Keratinocyte (primary cell): ENCODE results near the gene MYLK4. TPM values are rescaled to one million over a fixed set of nuclear protein-coding genes. Genes with fewer than 3 reads are reported as not detected.

Experiments used
- DNase-seq: peaks from one replicate; pipeline ENCODE4 v3.0.0-alpha.2; 2011; ENCODE audit warnings: low read depth, missing footprints, low spot score
- FAIRE-seq: peaks from 2 replicates; lab custom pipeline; 2011; peaks lifted over from hg19 to GRCh38; lab: Jason Lieb, UNC
- H2AFZ ChIP-seq: 2 replicates; pipeline ENCODE4 v1.6.0; 2012; ENCODE audit warnings: low read length, control low read depth, inconsistent platforms; ENCODE audit not compliant: control insufficient read depth
- H3K27ac ChIP-seq: 2 replicates; pipeline ENCODE4 v1.5.1; 2011; ENCODE audit warnings: low read length; ENCODE audit not compliant: control insufficient read depth, insufficient read depth
- H3K27me3 ChIP-seq: 3 replicates; pipeline ENCODE4 v1.6.0; 2011; ENCODE audit warnings: low read length; ENCODE audit not compliant: control insufficient read depth, insufficient read depth; ENCODE audit errors: extremely low read depth
- H3K36me3 ChIP-seq, 2 experiments: 2 replicates in 1 of 2; 3 replicates in 1 of 2; pipeline ENCODE4 v1.5.1; 2011; ENCODE audit warnings: low read length in 2 of 2, mild to moderate bottlenecking in 1 of 2; ENCODE audit not compliant: control insufficient read depth in 2 of 2, insufficient read depth in 2 of 2; ENCODE audit errors: extremely low read depth in 1 of 2
- H3K4me1 ChIP-seq: 3 replicates; pipeline ENCODE4 v1.5.1; 2011; ENCODE audit warnings: low read length; ENCODE audit not compliant: control insufficient read depth, insufficient read depth; ENCODE audit errors: extremely low read depth
- H3K4me2 ChIP-seq: 3 replicates; pipeline ENCODE4 v1.6.0; 2011; ENCODE audit warnings: low read depth, low read length; ENCODE audit not compliant: control insufficient read depth, insufficient read depth; ENCODE audit errors: extremely low read depth
- H3K4me3 ChIP-seq, 3 experiments: fragments of 200-600 bp in 1 of 3; sonication (generic) in 1 of 3; 2 replicates in 2 of 3; 3 replicates in 1 of 3; pipeline ENCODE4 v1.5.1; 2011 to 2016; ENCODE audit warnings: low read length in 3 of 3, mild to moderate bottlenecking in 3 of 3, control low read depth in 2 of 3, inconsistent platforms in 1 of 3, low read depth in 1 of 3, mixed read lengths in 1 of 3, mixed run types in 1 of 3, moderate library complexity in 1 of 3; ENCODE audit not compliant: control insufficient read depth in 2 of 3, insufficient read depth in 2 of 3; ENCODE audit errors: extremely low read depth in 1 of 3
- H3K79me2 ChIP-seq: 2 replicates; pipeline ENCODE4 v1.6.0; 2012; ENCODE audit warnings: low read length; ENCODE audit not compliant: control insufficient read depth, insufficient read depth
- H3K9ac ChIP-seq: 3 replicates; pipeline ENCODE4 v1.6.0; 2011; ENCODE audit warnings: low read length; ENCODE audit not compliant: control insufficient read depth, insufficient read depth; ENCODE audit errors: extremely low read depth
- H3K9me1 ChIP-seq: 3 replicates; pipeline ENCODE4 v1.6.0; 2011; ENCODE audit warnings: low read length; ENCODE audit not compliant: control insufficient read depth, insufficient read depth; ENCODE audit errors: extremely low read depth
- H3K9me3 ChIP-seq: 2 replicates; pipeline ENCODE4 v1.5.1; 2012; ENCODE audit warnings: low read depth, low read length; ENCODE audit not compliant: control insufficient read depth
- H4K20me1 ChIP-seq: 3 replicates; pipeline ENCODE4 v1.6.0; 2011; ENCODE audit warnings: low read length; ENCODE audit not compliant: control insufficient read depth, insufficient read depth; ENCODE audit errors: extremely low read depth
- EZH2 ChIP-seq: IDR thresholded peaks from one replicate; pipeline ENCODE4 v1.6.1; 2012; ENCODE audit warnings: inconsistent platforms, mild to moderate bottlenecking, low read length, moderate library complexity
- dilution Hi-C: fragments of 300-500 bp; cut with MboI; formaldehyde crosslinking; loops from one replicate; pipeline ENCODE4 v1.7.0; 2020; ENCODE audit warnings: low sequenced_read_pairs; ENCODE audit not compliant: extremely low pct_ligation_motif_present
- polyA plus RNA-seq, 5 experiments: library from polyadenylated mRNA; depleted of rRNA in 3 of 5; stranded (reverse) in 3 of 5; stranded (forward) in 1 of 5; unstranded in 1 of 5; fragments of >200 nt; gene quantifications; 1 replicate in 1 of 5; 2 replicates in 3 of 5; 3 replicates in 1 of 5; pipeline versions ENCODE4 v1.2.1 to v1.2.3, GENCODE V29; 2011 to 2012; ENCODE audit warnings: missing spikeins in 2 of 5, low read depth in 1 of 5, low replicate concordance in 1 of 5
- TF ChIP-seq, protein P1 (sequence below), 3 experiments: IDR thresholded peaks in 1 of 3; conservative IDR thresholded peaks in 1 of 3; optimal IDR thresholded peaks in 1 of 3; 2 replicates in 2 of 3; 3 replicates in 1 of 3; pipeline versions ENCODE3 to v1.5.1; 2011; ENCODE audit warnings: low read length in 3 of 3, mild to moderate bottlenecking in 3 of 3, moderate library complexity in 2 of 3, control low read depth in 1 of 3, inconsistent platforms in 1 of 3; ENCODE audit not compliant: insufficient read depth in 2 of 3; ENCODE audit errors: extremely low read depth in 1 of 3

MYLK4 gene
- polyA plus RNA-seq, 1 donor (not counting 4 experiments of a cell fraction or from before 2014, with no cell fraction given): 0.31 TPM

DNA sequence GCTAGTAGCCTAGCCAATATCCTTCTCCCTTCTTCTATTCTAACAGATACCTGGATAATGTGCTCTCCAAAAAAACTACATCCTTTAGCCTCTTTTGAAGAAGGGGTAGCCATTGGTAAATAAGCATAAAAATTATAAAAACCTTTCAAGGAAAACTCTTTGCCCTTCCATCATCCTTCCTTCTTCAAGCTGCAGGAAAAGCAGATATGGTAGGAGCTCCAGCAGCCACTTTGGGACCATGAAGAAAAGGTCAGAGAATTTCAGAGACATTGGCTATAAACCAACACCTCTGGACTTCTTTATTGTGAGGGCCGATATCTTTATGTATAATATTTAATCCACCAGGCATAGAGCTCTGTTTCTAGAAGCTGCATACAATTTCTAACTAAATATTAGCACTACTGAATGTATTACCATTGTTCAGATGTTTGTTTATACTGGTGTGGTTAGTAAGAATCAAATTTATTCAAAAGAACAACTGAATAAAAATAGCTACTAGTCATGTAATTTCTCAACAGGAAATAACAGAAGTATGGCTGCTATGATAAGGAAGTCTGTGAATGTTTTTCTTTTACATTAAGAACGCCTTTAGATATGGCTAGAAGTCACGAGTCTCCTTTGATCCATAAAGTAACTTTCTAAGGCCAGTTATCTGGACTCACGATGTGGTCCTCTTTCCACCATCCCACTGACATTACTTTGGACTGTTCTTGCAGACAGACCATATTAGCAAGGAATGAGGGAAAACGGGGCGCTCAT lies 32.2 kb downstream of the MYLK4 start:
- FAIRE-seq (no peak), DNase-seq (no peak)
- dilution Hi-C loops: no loop called here
- H3K4me3 ChIP-seq: no peak overlapping the region
- peaks cover 7% of the 10 kb centered on the region for H3K4me1 ChIP-seq
- H3K9me3 ChIP-seq: no peaks in the 10 kb centered on the region
- no peak overlapping the region for H3K4me2 ChIP-seq
- no peaks in the 10 kb centered on the region for H3K9me1 ChIP-seq
- no peak overlapping the region for H2AFZ ChIP-seq
- H3K36me3 ChIP-seq: no peaks in the 10 kb centered on the region
- no peak overlapping the region for H3K27ac ChIP-seq
- H3K79me2 ChIP-seq: no peaks in the 10 kb centered on the region
- TF ChIP-seq EZH2: no peak
- TF ChIP-seq, protein P1, sequence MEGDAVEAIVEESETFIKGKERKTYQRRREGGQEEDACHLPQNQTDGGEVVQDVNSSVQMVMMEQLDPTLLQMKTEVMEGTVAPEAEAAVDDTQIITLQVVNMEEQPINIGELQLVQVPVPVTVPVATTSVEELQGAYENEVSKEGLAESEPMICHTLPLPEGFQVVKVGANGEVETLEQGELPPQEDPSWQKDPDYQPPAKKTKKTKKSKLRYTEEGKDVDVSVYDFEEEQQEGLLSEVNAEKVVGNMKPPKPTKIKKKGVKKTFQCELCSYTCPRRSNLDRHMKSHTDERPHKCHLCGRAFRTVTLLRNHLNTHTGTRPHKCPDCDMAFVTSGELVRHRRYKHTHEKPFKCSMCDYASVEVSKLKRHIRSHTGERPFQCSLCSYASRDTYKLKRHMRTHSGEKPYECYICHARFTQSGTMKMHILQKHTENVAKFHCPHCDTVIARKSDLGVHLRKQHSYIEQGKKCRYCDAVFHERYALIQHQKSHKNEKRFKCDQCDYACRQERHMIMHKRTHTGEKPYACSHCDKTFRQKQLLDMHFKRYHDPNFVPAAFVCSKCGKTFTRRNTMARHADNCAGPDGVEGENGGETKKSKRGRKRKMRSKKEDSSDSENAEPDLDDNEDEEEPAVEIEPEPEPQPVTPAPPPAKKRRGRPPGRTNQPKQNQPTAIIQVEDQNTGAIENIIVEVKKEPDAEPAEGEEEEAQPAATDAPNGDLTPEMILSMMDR (optimal IDR thresholded peaks at IDR 0.05 in 1 of 3, IDR thresholded peaks at IDR 0.05 in 1 of 3, conservative IDR thresholded peaks at IDR 0.05 in 1 of 3; ENCODE audit: extremely low read depth in 1 of 3, insufficient read depth in 2 of 3, low read length in 3 of 3): no peak
- no peaks in the 10 kb centered on the region for H4K20me1 ChIP-seq
- no peak overlapping the region for H3K9ac ChIP-seq
- no peaks in the 10 kb centered on the region for H3K27me3 ChIP-seq

DNA sequence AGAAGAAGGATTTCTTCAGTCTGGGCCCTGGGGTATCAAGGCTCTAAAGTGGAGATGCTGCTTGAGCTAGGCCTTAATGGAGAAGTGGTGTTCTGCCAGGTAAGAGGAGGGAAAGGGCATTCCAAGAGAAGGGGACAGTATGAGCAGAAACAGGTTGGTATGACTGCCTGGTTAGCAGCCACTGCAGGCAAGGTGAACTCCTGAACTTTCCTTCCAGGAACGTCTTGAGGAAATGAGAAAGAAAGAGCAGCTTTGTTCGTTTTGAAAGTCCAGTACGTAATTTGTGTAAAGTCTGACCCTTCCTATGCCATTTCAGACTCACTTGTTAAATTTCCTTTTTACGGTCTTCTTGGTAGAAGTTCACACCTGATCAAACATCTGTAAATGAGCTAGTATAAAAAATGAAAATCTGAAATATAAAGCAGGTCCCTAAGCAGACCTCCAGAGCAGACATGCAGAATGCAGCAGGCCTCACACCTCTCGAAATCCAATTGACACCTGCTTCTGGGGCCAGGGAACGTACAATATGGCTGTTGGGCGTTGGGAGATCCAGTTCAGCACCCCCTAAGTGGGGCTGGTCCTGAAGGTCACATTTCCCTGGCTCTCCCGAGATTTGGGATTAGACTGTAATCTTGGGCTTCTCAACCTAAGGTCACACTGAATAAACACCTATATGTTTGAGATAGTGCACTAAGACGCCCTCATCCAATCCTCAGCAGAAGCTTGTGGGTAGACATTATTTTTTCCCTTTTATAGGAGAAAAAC lies 33.6 kb downstream of the MYLK4 start:
- no peaks in the 10 kb centered on the region for H3K27me3 ChIP-seq
- no peaks in the 10 kb centered on the region for H3K79me2 ChIP-seq
- H2AFZ ChIP-seq: no peak overlapping the region
- DNase-seq: no peak
- H3K4me1 ChIP-seq: peaks cover 7% of the 10 kb centered on the region
- no peak for TF ChIP-seq EZH2
- TF ChIP-seq, protein P1 (optimal IDR thresholded peaks at IDR 0.05 in 1 of 3, IDR thresholded peaks at IDR 0.05 in 1 of 3, conservative IDR thresholded peaks at IDR 0.05 in 1 of 3; ENCODE audit: extremely low read depth in 1 of 3, insufficient read depth in 2 of 3, low read length in 3 of 3): no peak
- H3K27ac ChIP-seq: no peak overlapping the region
- H3K4me2 ChIP-seq: no peak overlapping the region
- no peaks in the 10 kb centered on the region for H3K9me1 ChIP-seq
- H3K36me3 ChIP-seq: no peaks in the 10 kb centered on the region
- no peak overlapping the region for H3K4me3 ChIP-seq
- H4K20me1 ChIP-seq: no peaks in the 10 kb centered on the region
- FAIRE-seq: no peak
- H3K9ac ChIP-seq: no peak overlapping the region
- H3K9me3 ChIP-seq: no peaks in the 10 kb centered on the region
- dilution Hi-C loops: no loop called here
